ENCODE measurements around the gene RARG.

- TF ChIP-seq CTCF (IDR thresholded peaks at IDR 0.05): no peak
- no peak for TF ChIP-seq POLR2A (IDR thresholded peaks at IDR 0.05)
Measured at GRCh38 chr12:53193985-53194716, 37.9 kb downstream of the RARG start.
